ENCODE data around the gene WTIP.
"Not testable (repeated sequence)": the region's sequence is repeated elsewhere in the genome, so short reads cannot be mapped to it uniquely, and the experiment has no call there.

The WTIP gene

DNA sequence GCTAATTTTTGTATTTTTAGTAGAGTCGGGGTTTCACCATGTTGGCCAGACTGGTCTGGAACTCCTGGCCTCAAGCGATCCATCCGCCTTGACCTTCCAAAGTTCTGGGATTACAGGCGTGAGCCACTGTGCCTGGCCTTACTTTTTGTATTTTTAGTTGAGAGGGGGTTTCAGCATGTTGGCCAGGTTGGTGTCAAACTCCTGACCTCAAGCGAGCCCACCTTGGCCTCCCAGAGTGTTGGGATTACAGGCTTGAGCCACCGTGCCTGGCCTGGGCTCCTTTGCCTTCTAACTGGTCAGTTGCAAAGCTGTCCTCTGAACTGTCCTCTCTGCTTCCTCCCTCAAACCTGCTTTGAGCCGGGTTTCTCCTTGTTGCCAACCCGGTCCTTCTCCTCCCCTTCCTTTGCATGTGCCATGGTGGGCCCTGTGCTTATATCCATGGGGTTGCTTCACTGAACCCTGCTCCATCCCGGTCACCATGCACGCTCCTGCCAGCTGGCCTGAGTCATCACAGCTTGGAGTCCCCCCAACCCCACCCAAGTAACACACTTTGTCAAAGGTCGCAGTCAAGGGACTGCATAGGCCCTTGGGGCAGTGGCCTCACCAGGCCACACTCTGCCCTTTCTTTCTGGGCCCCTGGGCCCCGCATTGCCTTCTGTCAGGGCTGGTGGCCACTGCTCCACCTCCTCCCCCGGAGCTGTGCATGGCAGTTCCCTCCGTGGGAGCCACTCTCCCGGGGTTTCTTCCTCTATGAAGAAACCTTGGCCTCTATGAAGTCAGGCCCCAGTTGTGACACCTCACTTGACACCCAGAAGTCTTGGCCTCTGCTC, 21.2 kb downstream of the WTIP start:
- in situ Hi-C loops (cut with HindIII; ENCODE audit: low sequenced_read_pairs) = no loop called here

- in situ Hi-C loops (cut with HindIII; ENCODE audit: low sequenced_read_pairs) = no loop called here
These were observed 22.1 kb downstream of the WTIP start for GRCh38 chr19:34503531-34504272.

DNA sequence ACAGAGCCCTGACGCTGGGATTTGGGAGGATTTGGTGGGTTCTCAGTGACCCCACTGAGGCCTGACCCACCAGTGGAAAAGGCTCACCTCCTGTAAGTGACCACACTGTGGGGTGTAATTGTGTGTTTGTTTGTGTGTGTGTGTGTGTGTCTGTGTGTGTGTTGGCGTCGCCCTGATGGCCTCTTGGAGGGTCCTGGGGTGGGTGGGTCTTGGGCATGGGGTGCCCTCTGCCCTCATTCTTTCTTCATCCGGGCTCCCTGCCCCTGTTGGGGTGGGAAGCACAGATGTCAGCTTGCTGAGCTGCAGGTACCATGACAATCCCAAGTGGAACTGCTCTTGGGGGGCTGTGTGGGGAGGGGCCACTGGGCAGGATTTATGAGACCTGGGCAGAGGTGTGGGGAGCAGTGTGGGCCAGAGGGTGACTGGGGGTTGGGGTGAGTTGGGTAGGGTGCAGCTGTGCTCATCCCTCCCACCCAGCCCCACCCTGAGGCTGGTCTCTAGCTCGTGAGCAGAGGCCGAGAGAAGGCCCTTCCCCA, 22.8 kb downstream of the WTIP start:
- in situ Hi-C loops (cut with HindIII; ENCODE audit: low sequenced_read_pairs) = no loop called here

GRCh38 chr19:34504809-34505291, 23.3 kb downstream of the WTIP start:
- in situ Hi-C loops (cut with HindIII; ENCODE audit: low sequenced_read_pairs) = no loop called here

DNA sequence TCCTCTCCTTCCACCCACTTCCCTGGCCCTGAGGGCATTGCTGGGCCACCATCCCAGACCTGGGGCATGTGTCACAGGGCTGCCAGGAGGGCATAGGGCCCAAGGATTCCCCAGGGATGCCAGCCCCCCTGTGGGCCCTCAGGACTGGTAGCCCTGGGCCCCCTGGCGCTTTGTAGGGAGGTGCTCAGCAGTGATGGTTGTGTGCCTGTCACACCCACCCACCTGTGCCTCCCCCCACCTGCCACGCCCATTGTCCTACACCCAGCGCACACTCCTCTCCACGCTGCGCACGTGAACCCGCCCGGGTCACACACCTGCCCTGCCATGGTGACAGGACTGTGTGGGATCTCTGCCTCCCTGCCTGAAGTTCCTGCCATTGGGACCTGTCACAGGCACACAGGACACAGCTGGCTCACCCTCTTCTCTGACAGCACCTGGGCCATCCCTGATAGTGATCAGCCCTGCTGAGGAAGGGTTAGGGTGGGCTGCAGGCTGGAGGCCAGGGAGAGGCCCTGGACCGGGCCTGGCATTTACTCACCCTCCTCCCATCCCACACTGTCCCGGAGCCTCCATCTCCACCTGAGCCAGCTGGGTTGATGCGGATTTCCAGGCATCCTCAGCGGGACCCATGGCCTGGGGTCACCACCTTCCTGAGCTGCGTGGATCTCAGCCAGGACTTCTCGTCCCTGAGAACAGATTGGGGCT, 23.9 kb downstream of the WTIP start:
- in situ Hi-C loops (cut with HindIII; ENCODE audit: low sequenced_read_pairs) = no loop called here

DNA sequence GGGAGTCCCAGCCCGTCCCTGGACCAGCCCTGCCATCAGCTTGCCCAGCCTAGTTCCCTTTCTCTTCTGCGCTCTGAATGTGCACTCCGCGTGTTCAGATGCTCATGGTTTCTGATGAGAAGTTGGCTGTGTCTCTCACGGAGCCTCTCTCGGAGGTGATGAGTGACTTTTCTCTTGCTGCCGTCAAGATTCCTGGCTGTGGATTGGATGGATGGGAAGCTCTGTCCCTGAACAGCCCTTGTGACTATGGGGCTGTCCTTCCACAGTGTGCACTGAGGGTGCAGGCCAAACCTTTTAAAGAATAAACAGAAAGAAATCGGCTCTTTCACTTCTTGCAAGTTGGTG, 24.4 kb downstream of the WTIP start:
- in situ Hi-C loops (cut with HindIII; ENCODE audit: low sequenced_read_pairs) = no loop called here

GRCh38 chr19:34507414-34508067, 26.0 kb downstream of the WTIP start:
- in situ Hi-C loops (cut with HindIII; ENCODE audit: low sequenced_read_pairs) = no loop called here

- in situ Hi-C loops (cut with HindIII; ENCODE audit: low sequenced_read_pairs) = no loop called here
These were observed 27.0 kb downstream of the WTIP start for GRCh38 chr19:34508540-34508939.

GRCh38 chr19:34510904-34511303, 29.3 kb downstream of the WTIP start:
- in situ Hi-C loops (cut with HindIII; ENCODE audit: low sequenced_read_pairs) = not testable (repeated sequence)

- in situ Hi-C loops (cut with HindIII; ENCODE audit: low sequenced_read_pairs) = no loop called here
These were observed 30.8 kb downstream of the WTIP start for GRCh38 chr19:34512254-34512822.

- in situ Hi-C loops (cut with HindIII; ENCODE audit: low sequenced_read_pairs) = no loop called here
These were observed 32.2 kb downstream of the WTIP start for GRCh38 chr19:34513767-34514166.

- in situ Hi-C loops (cut with HindIII; ENCODE audit: low sequenced_read_pairs) = no loop called here
These were observed 38.0 kb downstream of the WTIP start for GRCh38 chr19:34519602-34520001.

DNA sequence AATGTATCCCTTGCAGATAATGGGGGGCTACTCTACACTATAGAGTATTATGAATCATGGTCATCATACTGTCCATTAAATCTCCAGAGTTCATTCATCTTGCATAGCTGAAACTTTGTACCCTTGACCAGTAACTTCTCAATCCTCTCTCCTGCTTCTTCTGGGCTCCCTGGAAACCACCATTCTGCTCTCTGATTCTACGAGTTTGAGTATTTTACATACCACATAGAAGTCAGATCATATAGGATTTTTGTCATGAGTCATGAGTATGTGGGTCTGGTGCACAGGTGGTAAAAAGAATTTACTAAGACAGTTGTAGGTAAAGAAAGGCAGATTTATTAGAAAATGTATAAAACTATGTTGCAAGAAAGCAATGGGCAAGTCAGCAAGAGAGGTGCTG, 41.9 kb downstream of the WTIP start:
- in situ Hi-C loops (cut with HindIII; ENCODE audit: low sequenced_read_pairs) = no loop called here

DNA sequence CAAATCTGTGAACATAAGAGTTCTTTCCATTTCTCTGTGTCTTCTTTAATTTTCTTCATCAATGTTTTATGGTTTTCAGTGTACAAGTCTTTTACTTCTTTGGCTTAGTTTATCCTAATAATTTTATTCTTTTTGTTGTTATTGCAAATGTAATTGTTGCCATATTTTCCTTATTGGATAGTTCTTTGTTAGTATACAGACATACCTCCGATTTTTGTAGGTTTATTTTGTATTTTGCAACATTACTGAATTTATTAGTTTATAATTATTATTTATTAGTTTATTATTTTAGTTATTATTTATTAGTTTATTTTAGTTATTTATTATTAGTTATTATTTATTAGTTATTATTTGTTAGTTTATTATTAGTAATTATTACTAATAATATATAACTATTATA, 43.4 kb downstream of the WTIP start:
- in situ Hi-C loops (cut with HindIII; ENCODE audit: low sequenced_read_pairs) = no loop called here

- in situ Hi-C loops (cut with HindIII; ENCODE audit: low sequenced_read_pairs) = no loop called here
These were observed 52.6 kb downstream of the WTIP start for GRCh38 chr19:34534206-34534605.

GRCh38 chr19:34539396-34539795, 57.8 kb downstream of the WTIP start:
- in situ Hi-C loops (cut with HindIII; ENCODE audit: low sequenced_read_pairs) = no loop called here

- in situ Hi-C loops (cut with HindIII; ENCODE audit: low sequenced_read_pairs) = no loop called here
These were observed 59.4 kb downstream of the WTIP start for GRCh38 chr19:34540811-34541557.

- in situ Hi-C loops (cut with HindIII; ENCODE audit: low sequenced_read_pairs) = no loop called here
These were observed 68.3 kb downstream of the WTIP start for GRCh38 chr19:34549833-34550232.

DNA sequence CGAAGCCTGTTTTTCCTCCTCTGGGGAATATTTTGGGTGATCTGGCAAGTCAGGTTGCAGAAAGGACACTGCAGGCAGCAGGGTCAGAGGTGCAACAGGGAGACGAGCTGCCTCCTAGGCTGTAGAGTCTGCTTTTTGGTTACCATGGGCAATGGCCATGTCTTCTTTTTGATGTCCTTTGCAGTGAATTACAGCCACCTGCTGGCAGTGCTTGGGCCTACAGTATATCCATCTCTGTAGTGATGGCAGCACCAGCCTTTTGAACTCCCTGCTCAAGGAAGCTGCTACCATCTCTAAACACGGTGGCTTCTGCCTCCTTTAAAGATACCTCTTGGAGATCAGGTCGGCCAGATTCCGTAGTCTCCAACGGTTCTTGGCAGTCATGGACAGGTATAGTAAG, 73.9 kb downstream of the WTIP start:
- in situ Hi-C loops (cut with HindIII; ENCODE audit: low sequenced_read_pairs) = no loop called here

DNA sequence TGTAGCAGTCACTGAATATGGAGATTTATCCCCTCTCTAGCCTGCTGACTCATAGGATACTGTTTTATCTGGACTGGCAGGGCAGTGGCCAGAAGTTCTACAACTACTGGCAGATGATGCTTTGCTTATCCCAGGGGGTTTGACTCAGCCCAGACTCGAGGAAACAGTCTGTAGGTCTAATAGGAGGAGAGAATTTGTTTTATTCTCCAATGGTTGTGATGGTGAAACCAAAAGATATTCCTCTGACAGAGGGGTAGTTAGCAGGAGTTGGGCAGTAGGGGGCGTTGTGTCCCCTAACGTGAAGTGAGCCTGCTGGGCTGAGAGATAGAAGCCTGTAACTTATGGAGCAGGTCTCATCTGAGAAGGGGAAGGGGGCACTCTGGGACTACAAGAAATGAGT, 74.9 kb downstream of the WTIP start:
- in situ Hi-C loops (cut with HindIII; ENCODE audit: low sequenced_read_pairs) = no loop called here
